ENCODE measurements around the gene PRPF38B.

Gene PRPF38B

GRCh38 chr1:108719656-108720435 lies 27.7 kb downstream of the PRPF38B start:
- DNase-seq = no peak

- DNase-seq = no peak
Observed at GRCh38 chr1:108722292-108722691, 30.2 kb downstream of the PRPF38B start.

GRCh38 chr1:108725906-108726305 lies 33.8 kb downstream of the PRPF38B start:
- no peak for DNase-seq

GRCh38 chr1:108728327-108728923 lies 36.3 kb downstream of the PRPF38B start:
- no peak for DNase-seq

- no peak for DNase-seq
Observed at GRCh38 chr1:108729481-108729880, 37.4 kb downstream of the PRPF38B start.

- no peak for DNase-seq
Observed at GRCh38 chr1:108732398-108732797, 40.3 kb downstream of the PRPF38B start.

- no peak for DNase-seq
Observed at GRCh38 chr1:108734171-108734865, 42.2 kb downstream of the PRPF38B start.

GRCh38 chr1:108742253-108742652 lies 50.1 kb downstream of the PRPF38B start:
- DNase-seq = no peak

- DNase-seq = no peak
Observed at GRCh38 chr1:108745980-108746381, 53.9 kb downstream of the PRPF38B start.

GRCh38 chr1:108746382-108747170 lies 54.5 kb downstream of the PRPF38B start, which contains the start of gene STXBP3:
Gene STXBP3 (plus strand): TSS chr1:108746674. CDS start chr1:108746738, 64 bp downstream.
- DNase-seq = peak; percentile 93 to 94

- peak; percentile 73 to 80 for DNase-seq
Observed at GRCh38 chr1:108747171-108747850, 55.2 kb downstream of the PRPF38B start.

GRCh38 chr1:108747898-108748297 lies 55.8 kb downstream of the PRPF38B start:
- peak; percentile 27 to 32 for DNase-seq

GRCh38 chr1:108749081-108749480 lies 57.0 kb downstream of the PRPF38B start:
- no peak for DNase-seq

GRCh38 chr1:108750476-108751181 lies 58.5 kb downstream of the PRPF38B start:
- no peak for DNase-seq
